Right cardiac atrium (tissue), 5 donors: ENCODE results near the gene VIPR2. TPM values are rescaled to one million over a fixed set of nuclear protein-coding genes. Genes with fewer than 3 reads are reported as not detected.

Source experiments
- ATAC-seq, 2 donors: fragments of 200-7000 bp; cut with Tn5 transposase; one replicate each; pipeline versions ENCODE4 v1.8.0 to v1.9.1; 2020; ENCODE audit warnings: moderate library complexity in 2 of 2, mild to moderate bottlenecking in 1 of 2
- DNase-seq, 3 donors: peaks; one replicate each; pipeline ENCODE4 v3.0.0-alpha.2; 2020
- H3K27ac ChIP-seq: one replicate; pipeline ENCODE4 v1.5.1; 2013; ENCODE audit warnings: mild to moderate bottlenecking, low read length, control low read depth, moderate library complexity
- H3K27me3 ChIP-seq: one replicate; pipeline ENCODE4 v1.6.1; 2013; ENCODE audit not compliant: control insufficient read depth, insufficient read depth
- H3K4me1 ChIP-seq: one replicate; pipeline ENCODE4 v1.6.1; 2013; ENCODE audit warnings: low read length; ENCODE audit not compliant: control insufficient read depth, insufficient read depth
- H3K4me3 ChIP-seq: one replicate; pipeline ENCODE4 v1.5.1; 2013; ENCODE audit warnings: low read length, control low read depth
- H3K9me3 ChIP-seq: one replicate; pipeline ENCODE4 v1.6.1; 2013; ENCODE audit warnings: low read length; ENCODE audit not compliant: control insufficient read depth
- WGBS: extraction: QIAGEN DNeasy Blood & Tissue Kit; methylation state at CpG from one replicate; pipeline ENCODE4 v1.1.7; 2013; 5-methylcytosine and 5-hydroxymethylcytosine counted together
- intact Hi-C, 4 donors: fragments of 100-400 bp; cut with DNase I; formaldehyde crosslinking; loops; one replicate each; pipeline versions ENCODE4 v1.11.0 to v1.14.0; 2022 to 2023
- polyA plus RNA-seq: library from polyadenylated mRNA; stranded (reverse); fragments of 200-250 nt; gene quantifications from one replicate; pipeline ENCODE4 v1.2.3, GENCODE V29; 2013
- total RNA-seq, 4 donors: library from RNA; stranded (reverse); fragmentation: NEBNext Ultra II Directional; extraction: Animal tissue kit (Norgen Biotek cat#: 25700); gene quantifications; one replicate each; pipeline ENCODE4 v1.2.1, GENCODE V29; 2021
- donor health status: healthy with polysubstance abuse.
- donor health status: DM: no; HTN: yes; CAD: no.
- donor health status: DM: no; HTN: no; CAD: no.
- donor health status: DM: no; HTN: yes; CAD: no; lungs with severe emphysema.
- donor health status: DM: yes; HTN: yes; CAD: no.

VIPR2 gene
- total and polyA plus RNA-seq, 5 donors, result 7.3 to 13.7 (median 9.5) TPM

- DNase-seq, result peak in 2 of 3 donors; percentile 30 to 51
Observed at GRCh38 chr7:159035571-159036073, 109.0 kb downstream of the VIPR2 start.

DNA sequence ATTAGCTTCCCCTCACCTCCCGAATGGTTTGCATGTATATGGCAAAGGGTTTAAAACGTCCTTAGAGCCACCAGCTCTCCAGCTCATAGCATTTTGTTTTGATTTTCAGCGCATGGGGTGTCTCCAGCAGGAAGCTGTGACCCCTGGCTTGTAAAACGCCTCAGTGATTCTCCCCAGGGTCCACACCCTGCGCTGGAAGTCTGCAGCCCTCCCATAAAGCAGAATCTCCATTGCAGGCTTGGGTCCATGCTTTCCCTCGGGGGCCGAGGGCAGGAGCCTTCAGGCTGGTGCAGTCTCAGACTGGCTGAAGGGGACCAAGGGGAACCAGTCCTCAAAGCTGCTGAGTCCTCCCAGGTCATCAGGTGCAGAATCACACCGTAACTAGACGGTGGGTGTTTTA, 109.7 kb downstream of the VIPR2 start:
- ATAC-seq (no peak), DNase-seq (peak in 1 of 3 donors; percentile 11)
- H3K27me3 ChIP-seq, result no peaks in the 10 kb centered on the region
- intact Hi-C loops, result loop anchor here in 2 of 4 donors (5.0 to 10.0 kb wide), 2 partner anchors 110 to 112 kb away; partner anchors contain the start of gene VIPR2 (in 1 of the 2)
- H3K27ac ChIP-seq, result no peak overlapping the region
- 87% methylated on average over 9 of the region's 9 CpGs for WGBS
- no peaks in the 10 kb centered on the region for H3K4me1 ChIP-seq
- no peaks in the 10 kb centered on the region for H3K9me3 ChIP-seq
- H3K4me3 ChIP-seq, result no peak overlapping the region

More at GRCh38 chr7:159035571-159036073, 109.0 kb downstream of the VIPR2 start:
- Histone ChIP-seq H3K4me3 (no peak overlapping the region), H3K27ac (no peak overlapping the region), H3K4me1 (no peaks in the 10 kb centered on the region), H3K27me3 (no peaks in the 10 kb centered on the region), H3K9me3 (no peaks in the 10 kb centered on the region)
- WGBS, result 82% methylated on average over 21 of the region's 21 CpGs
- no peak for ATAC-seq
- intact Hi-C loops, result loop anchor here in 1 of 4 donors (10.0 kb wide), 1 partner anchor 109 kb away; the partner anchor contains the start of gene VIPR2

- no peak for ATAC-seq
- H3K9me3 ChIP-seq, result no peaks in the 10 kb centered on the region
- peak in 1 of 3 donors; percentile 25 for DNase-seq
- H3K27me3 ChIP-seq, result no peaks in the 10 kb centered on the region
- intact Hi-C loops, result loop anchor here in 2 of 4 donors (5.0 to 10.0 kb wide), 2 partner anchors 110 to 113 kb away; partner anchors contain the start of gene VIPR2 (in 1 of the 2)
- no peak overlapping the region for H3K27ac ChIP-seq
- H3K4me1 ChIP-seq, result no peaks in the 10 kb centered on the region
- no peak overlapping the region for H3K4me3 ChIP-seq
- WGBS, result 76% methylated on average over 10 of the region's 10 CpGs
Observed at GRCh38 chr7:159034394-159034793, 110.3 kb downstream of the VIPR2 start.

DNA sequence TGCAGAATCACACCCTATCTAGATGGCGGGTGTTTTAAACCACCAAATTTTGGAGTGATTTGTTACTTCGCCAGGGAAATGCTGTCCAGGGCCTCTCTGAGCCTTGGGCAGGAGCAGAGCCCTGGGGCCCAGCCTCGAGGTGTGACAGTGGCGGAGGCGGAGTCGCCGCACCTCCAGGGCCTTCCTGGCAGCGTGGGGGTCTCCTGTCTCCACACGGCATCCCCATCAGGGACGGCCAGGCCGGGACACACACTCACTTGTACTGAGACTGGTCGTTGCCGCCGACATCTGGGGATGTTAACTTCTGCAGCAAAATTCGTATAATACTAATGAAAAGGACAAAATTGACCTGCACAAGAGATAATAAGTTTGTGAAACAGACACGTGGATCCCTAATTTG, 110.7 kb downstream of the VIPR2 start:
- no peaks in the 10 kb centered on the region for H3K4me1 ChIP-seq
- no peaks in the 10 kb centered on the region for H3K9me3 ChIP-seq
- H3K27me3 ChIP-seq, result no peaks in the 10 kb centered on the region
- WGBS, result 83% methylated on average over 16 of the region's 16 CpGs
- H3K4me3 ChIP-seq, result no peak overlapping the region
- H3K27ac ChIP-seq, result no peak overlapping the region
- DNase-seq (peak in 1 of 3 donors; percentile 46), ATAC-seq (no peak)
- intact Hi-C loops, result loop anchor here in 2 of 4 donors (5.0 to 10.0 kb wide), 2 partner anchors 111 to 113 kb away; partner anchors contain the start of gene VIPR2 (in 1 of the 2)

DNA sequence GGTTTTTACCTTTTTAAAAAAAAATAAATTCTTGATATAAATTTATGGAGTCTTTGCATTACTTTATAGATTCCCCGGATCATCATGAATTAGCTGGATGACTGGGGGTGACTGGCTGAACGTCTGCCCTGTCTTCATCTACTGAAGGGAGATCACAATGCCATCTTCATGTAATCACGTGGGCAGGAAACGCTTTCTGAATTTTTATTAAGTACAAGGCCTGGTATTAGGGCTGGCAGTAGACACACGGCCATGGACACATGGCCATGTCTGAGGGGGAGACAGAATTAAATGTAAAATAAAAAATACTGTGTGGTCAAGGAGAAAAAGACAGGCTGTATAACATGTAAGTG, 111.2 kb downstream of the VIPR2 start:
- no peak overlapping the region for H3K27ac ChIP-seq
- 87% methylated on average over 5 of the region's 5 CpGs for WGBS
- ATAC-seq (no peak), DNase-seq (no peak)
- no peaks in the 10 kb centered on the region for H3K4me1 ChIP-seq
- H3K27me3 ChIP-seq, result no peaks in the 10 kb centered on the region
- no peaks in the 10 kb centered on the region for H3K9me3 ChIP-seq
- intact Hi-C loops, result loop anchor here in 2 of 4 donors (5.0 to 10.0 kb wide), 2 partner anchors 111 to 114 kb away; partner anchors contain the start of gene VIPR2 (in 1 of the 2)
- H3K4me3 ChIP-seq, result no peak overlapping the region

GRCh38 chr7:159032753-159033472, 111.8 kb downstream of the VIPR2 start:
- Histone ChIP-seq H3K4me3 (no peak overlapping the region), H3K4me1 (no peaks in the 10 kb centered on the region), H3K27me3 (no peaks in the 10 kb centered on the region), H3K9me3 (no peaks in the 10 kb centered on the region), H3K27ac (no peak overlapping the region)
- intact Hi-C loops, result loop anchor here in 2 of 4 donors (5.0 to 10.0 kb wide), 2 partner anchors 112 to 114 kb away; partner anchors contain the start of gene VIPR2 (in 1 of the 2)
- no peak for ATAC-seq
- WGBS, result 85% methylated on average over 13 of the region's 13 CpGs
- peak in 1 of 3 donors; percentile 36 for DNase-seq

GRCh38 chr7:159032322-159032721, 112.3 kb downstream of the VIPR2 start:
- no peak for ATAC-seq
- H3K27ac ChIP-seq, result no peak overlapping the region
- H3K4me1 ChIP-seq, result no peaks in the 10 kb centered on the region
- H3K9me3 ChIP-seq, result no peaks in the 10 kb centered on the region
- 70% methylated on average over 14 of the region's 14 CpGs for WGBS
- H3K27me3 ChIP-seq, result no peaks in the 10 kb centered on the region
- peak in 1 of 3 donors; percentile 75 for DNase-seq
- H3K4me3 ChIP-seq, result no peak overlapping the region
- intact Hi-C loops, result loop anchor here in 2 of 4 donors (5.0 to 10.0 kb wide), 2 partner anchors 112 to 115 kb away; partner anchors contain the start of gene VIPR2 (in 1 of the 2)

GRCh38 chr7:159031750-159032149, 112.9 kb downstream of the VIPR2 start:
- no peak overlapping the region for H3K4me3 ChIP-seq
- no peak overlapping the region for H3K27ac ChIP-seq
- WGBS, result 91% methylated on average over 17 of the region's 17 CpGs
- no peak for ATAC-seq
- intact Hi-C loops, result loop anchor here in 2 of 4 donors (5.0 to 10.0 kb wide), 2 partner anchors 113 to 116 kb away; partner anchors contain the start of gene VIPR2 (in 1 of the 2)
- peak in 2 of 3 donors; percentile 43 to 65 for DNase-seq
- no peaks in the 10 kb centered on the region for H3K9me3 ChIP-seq
- H3K4me1 ChIP-seq, result no peaks in the 10 kb centered on the region
- no peaks in the 10 kb centered on the region for H3K27me3 ChIP-seq

DNA sequence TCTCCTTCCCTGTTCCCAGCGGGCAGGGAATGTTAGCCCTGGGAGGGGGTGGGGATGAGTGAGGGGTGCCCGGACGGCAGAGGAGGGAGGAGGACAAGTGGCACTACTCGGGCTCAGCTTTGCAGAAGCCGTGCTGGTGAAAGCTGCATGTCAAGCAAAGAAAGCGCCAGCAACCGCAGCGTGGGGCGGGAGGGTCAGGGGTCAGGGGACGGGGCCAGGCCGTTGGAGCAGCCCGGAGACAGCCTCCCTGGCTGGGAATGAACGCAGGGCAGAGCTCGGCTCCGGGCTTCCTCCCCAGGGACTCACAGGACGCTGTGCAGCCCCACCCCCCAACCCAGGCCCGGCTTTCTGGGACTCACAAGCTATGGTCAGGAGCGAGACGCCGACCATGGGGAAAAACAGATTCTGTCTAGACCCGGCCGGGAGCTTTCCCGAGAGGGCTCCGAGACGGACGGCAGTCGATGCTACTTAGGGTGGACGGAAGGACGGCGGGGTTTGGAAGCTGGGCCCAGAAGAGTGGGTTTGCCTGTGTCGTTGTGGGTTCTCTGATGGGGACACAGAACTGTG, 113.4 kb downstream of the VIPR2 start:
- Histone ChIP-seq H3K4me1 (no peaks in the 10 kb centered on the region), H3K4me3 (peak overlapping the region; percentile 37), H3K27me3 (no peaks in the 10 kb centered on the region), H3K9me3 (no peaks in the 10 kb centered on the region), H3K27ac (peak overlapping the region; percentile 44)
- peak; percentile 84 for ATAC-seq
- 31% methylated on average over 31 of the region's 31 CpGs for WGBS
- peak; percentile 75 to 93 (median 91) for DNase-seq
- intact Hi-C loops, result loop anchor here in 2 of 4 donors (5.0 to 10.0 kb wide), 2 partner anchors 114 to 116 kb away; partner anchors contain the start of gene VIPR2 (in 1 of the 2)

DNA sequence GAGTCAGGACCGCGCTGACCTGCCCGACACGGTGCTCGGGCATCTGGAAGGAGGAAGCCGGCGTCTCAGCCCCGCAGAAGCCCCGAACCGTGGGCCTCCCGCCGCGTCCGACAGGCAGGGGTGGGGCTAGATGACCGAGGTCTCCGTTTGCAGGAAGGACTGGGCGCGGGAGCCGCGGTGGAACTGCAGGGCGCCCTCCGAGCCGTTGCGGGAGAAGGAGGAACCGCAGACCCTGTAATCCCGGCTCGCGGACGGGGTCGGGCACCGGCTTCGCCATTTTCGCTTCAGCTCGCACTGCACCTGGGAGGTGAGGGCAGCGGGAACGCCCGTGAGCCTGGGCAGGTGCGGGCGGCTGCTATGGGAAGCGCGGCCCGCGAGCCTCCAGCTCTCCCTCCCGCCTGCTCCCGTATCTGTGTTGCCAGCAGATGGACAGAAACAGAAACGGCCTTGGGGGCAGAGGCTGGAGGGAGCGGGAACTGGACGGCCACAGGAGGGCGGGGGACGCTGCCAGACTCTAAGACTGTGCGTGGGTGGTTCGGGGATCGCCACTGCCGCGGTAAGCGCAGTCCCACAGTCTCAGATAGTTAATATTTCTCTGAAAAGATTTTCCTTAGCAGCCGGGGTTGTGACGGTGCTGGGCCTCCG, 114.1 kb downstream of the VIPR2 start:
- intact Hi-C loops, result loop anchor here in 2 of 4 donors (5.0 to 10.0 kb wide), 2 partner anchors 114 to 117 kb away; partner anchors contain the start of gene VIPR2 (in 1 of the 2)
- ATAC-seq, result peak; percentile 74 to 76
- peak overlapping the region; percentile 37 for H3K4me3 ChIP-seq
- 2% methylated on average over 59 of the region's 59 CpGs for WGBS
- H3K27ac ChIP-seq, result peak overlapping the region; percentile 44
- H3K27me3 ChIP-seq, result no peaks in the 10 kb centered on the region
- H3K9me3 ChIP-seq, result no peaks in the 10 kb centered on the region
- DNase-seq, result peak; percentile 67 to 86 (median 84)
- H3K4me1 ChIP-seq, result no peaks in the 10 kb centered on the region
